ENCODE results near the gene SMAP2. TPM values are rescaled to one million over a fixed set of nuclear protein-coding genes. Genes with fewer than 3 reads are reported as not detected.

SMAP2 gene
- total RNA-seq, 1 donor from 2014 or later: 12.7 TPM

GRCh38 chr1:40414331-40414730 is 40.8 kb downstream of the SMAP2 start:
- TF ChIP-seq CTCF (IDR thresholded peaks at IDR 0.05): no peak
- Mint-ChIP-seq H3K9me3 (ENCODE audit: unreplicated experiment) (no peaks in the 10 kb centered on the region), H3K4me3 (ENCODE audit: unreplicated experiment) (no peak overlapping the region), H3K36me3 (ENCODE audit: unreplicated experiment) (peaks cover 30% of the 10 kb centered on the region), H3K27me3 (ENCODE audit: unreplicated experiment) (no peaks in the 10 kb centered on the region), H3K4me1 (ENCODE audit: unreplicated experiment) (no peaks in the 10 kb centered on the region), H3K27ac (ENCODE audit: unreplicated experiment) (no peak overlapping the region)
- no peak for DNase-seq (ENCODE audit: extremely low spot score, unreplicated experiment)

- no peak for DNase-seq (ENCODE audit: extremely low spot score, unreplicated experiment)
- no peaks in the 10 kb centered on the region for H3K27me3 Mint-ChIP-seq (ENCODE audit: unreplicated experiment)
- H3K36me3 Mint-ChIP-seq (ENCODE audit: unreplicated experiment): peaks cover 29% of the 10 kb centered on the region
- H3K4me1 Mint-ChIP-seq (ENCODE audit: unreplicated experiment): peaks cover under 1% of the 10 kb centered on the region
- no peaks in the 10 kb centered on the region for H3K9me3 Mint-ChIP-seq (ENCODE audit: unreplicated experiment)
- H3K27ac Mint-ChIP-seq (ENCODE audit: unreplicated experiment): no peak overlapping the region
- TF ChIP-seq CTCF (IDR thresholded peaks at IDR 0.05): no peak
- no peak overlapping the region for H3K4me3 Mint-ChIP-seq (ENCODE audit: unreplicated experiment)
Measured at GRCh38 chr1:40416709-40417108, 43.2 kb downstream of the SMAP2 start.

- Mint-ChIP-seq H3K27ac (ENCODE audit: unreplicated experiment) (no peak overlapping the region), H3K4me3 (ENCODE audit: unreplicated experiment) (no peak overlapping the region), H3K36me3 (ENCODE audit: unreplicated experiment) (peaks cover 28% of the 10 kb centered on the region), H3K27me3 (ENCODE audit: unreplicated experiment) (no peaks in the 10 kb centered on the region), H3K4me1 (ENCODE audit: unreplicated experiment) (peaks cover 4% of the 10 kb centered on the region), H3K9me3 (ENCODE audit: unreplicated experiment) (no peaks in the 10 kb centered on the region)
- no peak for DNase-seq (ENCODE audit: extremely low spot score, unreplicated experiment)
- no peak for TF ChIP-seq CTCF (IDR thresholded peaks at IDR 0.05)
Measured at GRCh38 chr1:40421431-40422384, 48.2 kb downstream of the SMAP2 start.

GRCh38 chr1:40422630-40423263 is 49.2 kb downstream of the SMAP2 start:
- Mint-ChIP-seq H3K27ac (ENCODE audit: unreplicated experiment) (no peak overlapping the region), H3K9me3 (ENCODE audit: unreplicated experiment) (no peaks in the 10 kb centered on the region)

More at GRCh38 chr1:40422630-40423263, 49.2 kb downstream of the SMAP2 start:
- H3K4me3 Mint-ChIP-seq (ENCODE audit: unreplicated experiment): no peak overlapping the region
- no peak for DNase-seq (ENCODE audit: extremely low spot score, unreplicated experiment)
- H3K36me3 Mint-ChIP-seq (ENCODE audit: unreplicated experiment): peaks cover 20% of the 10 kb centered on the region
- no peak for TF ChIP-seq CTCF (IDR thresholded peaks at IDR 0.05)
- peaks cover 4% of the 10 kb centered on the region for H3K4me1 Mint-ChIP-seq (ENCODE audit: unreplicated experiment)
- no peaks in the 10 kb centered on the region for H3K27me3 Mint-ChIP-seq (ENCODE audit: unreplicated experiment)
